ENCODE results near the gene EPS8. TPM values are rescaled to one million over a fixed set of nuclear protein-coding genes. Genes with fewer than 3 reads are reported as not detected.
A peak's percentile ranks its signal among the peaks of the same experiment; 100 is the strongest.

Gene EPS8
- total and polyA plus RNA-seq, 8 donors = 9.1 to 287 (median 36.1) TPM

GRCh38 chr12:15701206-15701605, 88.0 kb downstream of the EPS8 start:
- Histone ChIP-seq H3K27me3 (no peaks in the 10 kb centered on the region), H3K27ac (peak overlapping the region in 4 of 5 donors; percentile 27 to 76 (median 52)), H3K36me3 (no peaks in the 10 kb centered on the region), H3K9me3 (no peaks in the 10 kb centered on the region), H3K4me1 (peaks cover 14 to 66% (median 35%) of the 10 kb centered on the region in 4 donors), H3K4me3 (no peak overlapping the region)
- TF ChIP-seq POLR2AphosphoS5 (IDR thresholded peaks at IDR 0.05) (no peak), POLR2A (IDR thresholded peaks at IDR 0.05) (no peak), CTCF (IDR thresholded peaks at IDR 0.05) (no peak), EP300 (IDR thresholded peaks at IDR 0.05) (no peak)
- WGBS, 5 donors = 23 to 40% (median 33%) methylated on average over 1 of the region's 1 CpG
- intact Hi-C loops (cut with DNase I; ENCODE audit: low total_unique reads) = no loop called here
- no peak for DNase-seq

GRCh38 chr12:15700595-15700994, 88.6 kb downstream of the EPS8 start:
- DNase-seq = peak in 1 of 2 donors; percentile 55
- no peaks in the 10 kb centered on the region for H3K36me3 ChIP-seq
- intact Hi-C loops (cut with DNase I; ENCODE audit: low total_unique reads) = no loop called here
- no peaks in the 10 kb centered on the region for H3K9me3 ChIP-seq
- no peak overlapping the region for H3K4me3 ChIP-seq
- peaks cover 14 to 60% (median 28%) of the 10 kb centered on the region in 4 donors for H3K4me1 ChIP-seq
- peak overlapping the region in 4 of 5 donors; percentile 27 to 76 (median 68) for H3K27ac ChIP-seq
- 21 to 51% (median 37%) methylated on average over 1 of the region's 1 CpG for WGBS, 5 donors
- H3K27me3 ChIP-seq = no peaks in the 10 kb centered on the region
- peak in 1 of 3 donors; percentile 72 for TF ChIP-seq POLR2AphosphoS5 (IDR thresholded peaks at IDR 0.05)
- no peak for TF ChIP-seq CTCF (IDR thresholded peaks at IDR 0.05)

- TF ChIP-seq EP300 (IDR thresholded peaks at IDR 0.05) (no peak), CTCF (IDR thresholded peaks at IDR 0.05) (no peak), POLR2A (IDR thresholded peaks at IDR 0.05) (no peak), POLR2AphosphoS5 (IDR thresholded peaks at IDR 0.05) (no peak)
- 81 to 88% (median 88%) methylated on average over 8 of the region's 8 CpGs for WGBS, 5 donors
- Histone ChIP-seq H3K4me3 (no peak overlapping the region), H3K36me3 (no peaks in the 10 kb centered on the region), H3K27me3 (no peaks in the 10 kb centered on the region), H3K9me3 (no peaks in the 10 kb centered on the region), H3K27ac (peak overlapping the region; percentile 27 to 76 (median 64)), H3K4me1 (peaks cover 14 to 58% (median 28%) of the 10 kb centered on the region in 4 donors)
- intact Hi-C loops (cut with DNase I; ENCODE audit: low total_unique reads) = no loop called here
- no peak for DNase-seq
Measured at GRCh38 chr12:15699886-15700285, 89.3 kb downstream of the EPS8 start.

- intact Hi-C loops (cut with DNase I; ENCODE audit: low total_unique reads) = no loop called here
Measured at GRCh38 chr12:15698377-15698871, 90.8 kb downstream of the EPS8 start.

More at GRCh38 chr12:15698377-15698871, 90.8 kb downstream of the EPS8 start:
- Histone ChIP-seq H3K27ac (peak overlapping the region in 4 of 5 donors; percentile 20 to 83 (median 68)), H3K27me3 (no peaks in the 10 kb centered on the region), H3K4me1 (peaks cover 14 to 58% (median 28%) of the 10 kb centered on the region in 4 donors), H3K36me3 (no peaks in the 10 kb centered on the region), H3K4me3 (no peak overlapping the region), H3K9me3 (no peaks in the 10 kb centered on the region)
- TF ChIP-seq POLR2A (IDR thresholded peaks at IDR 0.05) (no peak), EP300 (IDR thresholded peaks at IDR 0.05) (no peak), CTCF (IDR thresholded peaks at IDR 0.05) (no peak), POLR2AphosphoS5 (IDR thresholded peaks at IDR 0.05) (no peak)
- DNase-seq = no peak
- WGBS, 5 donors = 35 to 60% (median 43%) methylated on average over 3 of the region's 3 CpGs

All from stomach (tissue), 9 donors.